HAP-1 (cell line): Measurements from ENCODE around the gene LRCH1.

Source experiments
- DNase-seq, 2 experiments: peaks; one replicate each; pipeline ENCODE4 v3.0.0-alpha.2; 2016 to 2020; ENCODE audit warnings: low spot score in 2 of 2
- H3K27me3 ChIP-seq: fragments of 250-450 bp; sonication (Bioruptor Pico); 2 replicates; pipeline ENCODE4 v1.5.1; 2020; ENCODE audit warnings: low read depth, mild to moderate bottlenecking, moderate library complexity
- H3K36me3 ChIP-seq: fragments of 250-450 bp; sonication (Bioruptor Pico); replicated peaks from 2 replicates; pipeline ENCODE4 v1.5.1; 2020; ENCODE audit warnings: mild to moderate bottlenecking
- H3K4me1 ChIP-seq: fragments of 250-450 bp; sonication (Bioruptor Pico); 2 replicates; pipeline ENCODE4 v1.5.1; 2020; ENCODE audit warnings: mild to moderate bottlenecking
- H3K4me3 ChIP-seq: fragments of 250-450 bp; sonication (Bioruptor Pico); 2 replicates; pipeline ENCODE4 v1.5.1; 2020; ENCODE audit warnings: mild to moderate bottlenecking, moderate library complexity
- H3K9me3 ChIP-seq: fragments of 250-450 bp; sonication (Bioruptor Pico); 2 replicates; pipeline ENCODE4 v1.5.1; 2020; ENCODE audit warnings: mild to moderate bottlenecking, moderate library complexity
- in situ Hi-C: fragments of 300-500 bp; cut with MboI; formaldehyde crosslinking; loops from 3 replicates; pipeline ENCODE4 v1.14.3; 2020; ENCODE audit warnings: low sequenced_read_pairs, inconsistent platforms, mixed read lengths

Gene LRCH1

GRCh38 chr13:46596466-46596865, 43.5 kb downstream of the LRCH1 start:
- H3K4me1 ChIP-seq = no peaks in the 10 kb centered on the region
- no peaks in the 10 kb centered on the region for H3K36me3 ChIP-seq
- in situ Hi-C loops = no loop called here
- H3K9me3 ChIP-seq = no peaks in the 10 kb centered on the region
- no peak for DNase-seq
- no peak overlapping the region for H3K4me3 ChIP-seq
- H3K27me3 ChIP-seq = no peaks in the 10 kb centered on the region

GRCh38 chr13:46598140-46598819, 45.3 kb downstream of the LRCH1 start:
- H3K36me3 ChIP-seq = no peaks in the 10 kb centered on the region
- H3K4me1 ChIP-seq = no peaks in the 10 kb centered on the region
- H3K4me3 ChIP-seq = no peak overlapping the region
- no peaks in the 10 kb centered on the region for H3K27me3 ChIP-seq
- H3K9me3 ChIP-seq = no peaks in the 10 kb centered on the region
- no peak for DNase-seq
- in situ Hi-C loops = no loop called here

GRCh38 chr13:46598820-46599180, 45.8 kb downstream of the LRCH1 start:
- H3K9me3 ChIP-seq = no peaks in the 10 kb centered on the region
- no peaks in the 10 kb centered on the region for H3K36me3 ChIP-seq
- in situ Hi-C loops = no loop called here
- H3K4me1 ChIP-seq = no peaks in the 10 kb centered on the region
- no peak overlapping the region for H3K4me3 ChIP-seq
- DNase-seq = no peak
- no peaks in the 10 kb centered on the region for H3K27me3 ChIP-seq

- Histone ChIP-seq H3K27me3 (no peaks in the 10 kb centered on the region), H3K4me3 (no peak overlapping the region), H3K36me3 (no peaks in the 10 kb centered on the region), H3K4me1 (peaks cover 4% of the 10 kb centered on the region), H3K9me3 (no peaks in the 10 kb centered on the region)
- no peak for DNase-seq
- in situ Hi-C loops = no loop called here
Observed at GRCh38 chr13:46600943-46601311, 48.0 kb downstream of the LRCH1 start.

GRCh38 chr13:46602531-46602930, 49.6 kb downstream of the LRCH1 start:
- DNase-seq = no peak
- Histone ChIP-seq H3K4me1 (peaks cover 9% of the 10 kb centered on the region), H3K9me3 (no peaks in the 10 kb centered on the region), H3K36me3 (no peaks in the 10 kb centered on the region), H3K27me3 (no peaks in the 10 kb centered on the region), H3K4me3 (no peak overlapping the region)
- in situ Hi-C loops = no loop called here

- in situ Hi-C loops = no loop called here
- peaks cover 9% of the 10 kb centered on the region for H3K4me1 ChIP-seq
- H3K4me3 ChIP-seq = no peak overlapping the region
- H3K27me3 ChIP-seq = no peaks in the 10 kb centered on the region
- no peaks in the 10 kb centered on the region for H3K36me3 ChIP-seq
- DNase-seq = no peak
- H3K9me3 ChIP-seq = no peaks in the 10 kb centered on the region
Observed at GRCh38 chr13:46603165-46603603, 50.2 kb downstream of the LRCH1 start.

GRCh38 chr13:46604226-46604990, 51.4 kb downstream of the LRCH1 start:
- no peak overlapping the region for H3K4me3 ChIP-seq
- H3K27me3 ChIP-seq = no peaks in the 10 kb centered on the region
- no peak for DNase-seq

GRCh38 chr13:46605076-46605824, 52.3 kb downstream of the LRCH1 start:
- Histone ChIP-seq H3K9me3 (no peaks in the 10 kb centered on the region), H3K27me3 (no peaks in the 10 kb centered on the region), H3K4me1 (peaks cover 9% of the 10 kb centered on the region), H3K36me3 (no peaks in the 10 kb centered on the region), H3K4me3 (no peak overlapping the region)
- DNase-seq = no peak
- in situ Hi-C loops = no loop called here

More at GRCh38 chr13:46604226-46604990, 51.4 kb downstream of the LRCH1 start:
- Histone ChIP-seq H3K4me1 (peaks cover 9% of the 10 kb centered on the region), H3K9me3 (no peaks in the 10 kb centered on the region), H3K36me3 (no peaks in the 10 kb centered on the region)
- in situ Hi-C loops = no loop called here

- Histone ChIP-seq H3K4me1 (peaks cover 9% of the 10 kb centered on the region), H3K9me3 (no peaks in the 10 kb centered on the region), H3K27me3 (no peaks in the 10 kb centered on the region), H3K36me3 (no peaks in the 10 kb centered on the region), H3K4me3 (no peak overlapping the region)
- in situ Hi-C loops = no loop called here
- peak in 1 of 2 experiments; percentile 15 for DNase-seq
Observed at GRCh38 chr13:46605825-46606554, 53.0 kb downstream of the LRCH1 start.

GRCh38 chr13:46606970-46607369, 54.0 kb downstream of the LRCH1 start:
- Histone ChIP-seq H3K9me3 (no peaks in the 10 kb centered on the region), H3K27me3 (no peaks in the 10 kb centered on the region), H3K36me3 (no peaks in the 10 kb centered on the region), H3K4me3 (no peak overlapping the region), H3K4me1 (peaks cover 9% of the 10 kb centered on the region)
- DNase-seq = no peak
- in situ Hi-C loops = no loop called here

GRCh38 chr13:46607768-46608564, 55.0 kb downstream of the LRCH1 start:
- no peaks in the 10 kb centered on the region for H3K27me3 ChIP-seq
- DNase-seq = no peak
- in situ Hi-C loops = no loop called here
- H3K36me3 ChIP-seq = no peaks in the 10 kb centered on the region
- H3K4me1 ChIP-seq = peaks cover 9% of the 10 kb centered on the region
- no peaks in the 10 kb centered on the region for H3K9me3 ChIP-seq
- no peak overlapping the region for H3K4me3 ChIP-seq

GRCh38 chr13:46609052-46609451, 56.1 kb downstream of the LRCH1 start:
- H3K27me3 ChIP-seq = no peaks in the 10 kb centered on the region
- no peaks in the 10 kb centered on the region for H3K36me3 ChIP-seq
- in situ Hi-C loops = no loop called here
- H3K4me1 ChIP-seq = peaks cover 16% of the 10 kb centered on the region
- no peak overlapping the region for H3K4me3 ChIP-seq
- H3K9me3 ChIP-seq = no peaks in the 10 kb centered on the region
- no peak for DNase-seq

- no peaks in the 10 kb centered on the region for H3K36me3 ChIP-seq
- H3K9me3 ChIP-seq = no peaks in the 10 kb centered on the region
- in situ Hi-C loops = no loop called here
- peaks cover 19% of the 10 kb centered on the region for H3K4me1 ChIP-seq
- no peak overlapping the region for H3K4me3 ChIP-seq
- no peaks in the 10 kb centered on the region for H3K27me3 ChIP-seq
- no peak for DNase-seq
Observed at GRCh38 chr13:46609726-46610125, 56.8 kb downstream of the LRCH1 start.
